HEK293 (cell line): ENCODE data around the gene FOXP1.

ENCODE experiments used
- CTCF ChIA-PET: fragments of 350-600 bp; formaldehyde crosslinking; extraction: SDS; loops from one replicate; lab custom pipeline; 2021; ENCODE audit warnings: antibody characterized with exemption; lab: Yijun Ruan, JAX
- POLR2A ChIA-PET: fragments of 300-600 bp; formaldehyde crosslinking; extraction: SDS; loops from one replicate; lab custom pipeline; 2020; ENCODE audit warnings: antibody characterized with exemption, inconsistent platforms; lab: Yijun Ruan, JAX
- H3K27ac ChIP-seq: fragments of 200-500 bp; sonication (Bioruptor generic); 2 replicates; pipeline ENCODE4 v1.5.1; 2014; ENCODE audit warnings: low read depth, low read length, control low read depth, inconsistent platforms; ENCODE audit errors: extremely low read depth
- H3K36me3 ChIP-seq, 2 experiments: fragments of 200-500 bp in 1 of 2; sonication (Bioruptor generic) in 1 of 2; 1 replicate in 1 of 2; 2 replicates in 1 of 2; pipeline ENCODE4 v1.5.1; 2014 to 2017; ENCODE audit warnings: inconsistent platforms in 2 of 2, low read length in 2 of 2; ENCODE audit not compliant: control insufficient read depth in 2 of 2, insufficient read depth in 1 of 2
- H3K4me1 ChIP-seq: fragments of 200-500 bp; sonication (Bioruptor generic); 2 replicates; pipeline ENCODE4 v1.5.1; 2014; ENCODE audit warnings: mild to moderate bottlenecking, low read length, inconsistent platforms; ENCODE audit not compliant: control insufficient read depth, insufficient read depth
- H3K4me3 ChIP-seq: 2 replicates; pipeline ENCODE4 v1.5.1; 2011; ENCODE audit warnings: low read depth, mild to moderate bottlenecking, control low read depth, low read length, moderate library complexity
- H3K9me3 ChIP-seq: fragments of 200-500 bp; sonication (Bioruptor generic); 2 replicates; pipeline ENCODE4 v1.5.1; 2014; ENCODE audit warnings: low read depth, low read length, inconsistent platforms; ENCODE audit not compliant: control insufficient read depth, insufficient read depth
- FEZF1 ChIP-seq: fragments of 450-650 bp; formaldehyde crosslinking; IDR thresholded peaks from 2 replicates; pipeline ENCODE4 v1.5.1; 2016; ENCODE audit warnings: missing biosample characterization, missing genetic modification characterization
- IKZF3 ChIP-seq: fragments of 450-650 bp; IDR thresholded peaks from 2 replicates; pipeline ENCODE4 v1.5.0; 2018; ENCODE audit warnings: missing biosample characterization, mild to moderate bottlenecking, missing genetic modification characterization, moderate library complexity
- KLF17 ChIP-seq: fragments of 450-650 bp; formaldehyde crosslinking; IDR thresholded peaks from 2 replicates; pipeline ENCODE4 v1.5.1; 2016; ENCODE audit warnings: missing biosample characterization, missing genetic modification characterization
- PRDM1 ChIP-seq: fragments of 450-650 bp; formaldehyde crosslinking; IDR thresholded peaks from 2 replicates; pipeline ENCODE4; 2016; ENCODE audit warnings: missing biosample characterization, missing genetic modification characterization
- ZBTB26 ChIP-seq: fragments of 450-650 bp; formaldehyde crosslinking; optimal IDR thresholded peaks from 2 replicates; pipeline ENCODE3; 2016; ENCODE audit warnings: missing biosample characterization, mild to moderate bottlenecking, missing genetic modification characterization
- ZBTB8A ChIP-seq: fragments of 450-650 bp; formaldehyde crosslinking; IDR thresholded peaks from 2 replicates; pipeline ENCODE4 v1.5.1; 2016; ENCODE audit warnings: missing biosample characterization, missing genetic modification characterization
- ZEB2 ChIP-seq: fragments of 450-650 bp; formaldehyde crosslinking; IDR thresholded peaks from 2 replicates; pipeline ENCODE4 v1.5.1; 2016; ENCODE audit warnings: missing biosample characterization, missing genetic modification characterization
- ZNF10 ChIP-seq: fragments of 450-650 bp; formaldehyde crosslinking; IDR thresholded peaks from 2 replicates; pipeline ENCODE4 v1.5.1; 2017; ENCODE audit warnings: missing biosample characterization, missing genetic modification characterization
- ZNF221 ChIP-seq: fragments of 450-650 bp; formaldehyde crosslinking; IDR thresholded peaks from 2 replicates; pipeline ENCODE4 v1.5.1; 2017; ENCODE audit warnings: missing biosample characterization, missing genetic modification characterization, borderline replicate concordance
- ZNF26 ChIP-seq: fragments of 450-650 bp; formaldehyde crosslinking; IDR thresholded peaks from 2 replicates; pipeline ENCODE4 v1.5.1; 2016; ENCODE audit warnings: missing biosample characterization, missing genetic modification characterization
- ZNF324 ChIP-seq: fragments of 450-650 bp; formaldehyde crosslinking; IDR thresholded peaks from 2 replicates; pipeline ENCODE4 v1.5.1; 2016; ENCODE audit warnings: missing biosample characterization, missing genetic modification characterization
- ZNF354C ChIP-seq: fragments of 450-650 bp; formaldehyde crosslinking; IDR thresholded peaks from 2 replicates; pipeline ENCODE4 v1.5.1; 2016; ENCODE audit warnings: missing biosample characterization, missing genetic modification characterization, low read depth, borderline replicate concordance
- ZNF391 ChIP-seq: fragments of 450-650 bp; formaldehyde crosslinking; IDR thresholded peaks from 2 replicates; pipeline ENCODE4 v1.5.1; 2016; ENCODE audit warnings: low read depth, missing biosample characterization, missing genetic modification characterization, borderline replicate concordance
- ZNF473 ChIP-seq: fragments of 450-650 bp; formaldehyde crosslinking; IDR thresholded peaks from 2 replicates; pipeline ENCODE4 v1.5.1; 2017; ENCODE audit warnings: missing biosample characterization, missing genetic modification characterization
- ZNF555 ChIP-seq: fragments of 450-650 bp; formaldehyde crosslinking; conservative IDR thresholded peaks from 2 replicates; pipeline ENCODE4 v1.5.1; 2017; ENCODE audit warnings: missing biosample characterization, mild to moderate bottlenecking, missing genetic modification characterization, inconsistent platforms
- ZNF629 ChIP-seq: fragments of 450-650 bp; formaldehyde crosslinking; IDR thresholded peaks from 2 replicates; pipeline ENCODE4 v1.5.1; 2017; ENCODE audit warnings: missing biosample characterization, missing genetic modification characterization
- ZNF660 ChIP-seq: fragments of 450-650 bp; IDR thresholded peaks from 2 replicates; pipeline ENCODE4 v1.5.1; 2018; ENCODE audit warnings: missing biosample characterization, mild to moderate bottlenecking, missing genetic modification characterization
- ZNF704 ChIP-seq: fragments of 450-650 bp; formaldehyde crosslinking; IDR thresholded peaks from 2 replicates; pipeline ENCODE4 v1.5.1; 2016; ENCODE audit warnings: missing biosample characterization, missing genetic modification characterization
- ZNF777 ChIP-seq: fragments of 450-650 bp; formaldehyde crosslinking; IDR thresholded peaks from 2 replicates; pipeline ENCODE4 v1.5.1; 2017; ENCODE audit warnings: missing biosample characterization, missing genetic modification characterization, borderline replicate concordance
- ZSCAN30 ChIP-seq: fragments of 450-650 bp; IDR thresholded peaks from 2 replicates; pipeline ENCODE4 v1.5.1; 2018; ENCODE audit warnings: missing biosample characterization, mild to moderate bottlenecking, missing genetic modification characterization, moderate library complexity
- TF ChIP-seq, protein P1 (sequence below): IDR thresholded peaks from 2 replicates; pipeline ENCODE4 v1.6.1; 2011; ENCODE audit warnings: mild to moderate bottlenecking, low read depth, low read length, borderline replicate concordance
- TF ChIP-seq, protein P2 (sequence below): fragments of 450-650 bp; formaldehyde crosslinking; IDR thresholded peaks from 2 replicates; pipeline ENCODE4 v1.5.1; 2016; ENCODE audit warnings: missing biosample characterization, missing genetic modification characterization
- TF ChIP-seq, protein P3 (sequence below): fragments of 450-650 bp; formaldehyde crosslinking; IDR thresholded peaks from 2 replicates; pipeline ENCODE4 v1.5.1; 2016; ENCODE audit warnings: missing biosample characterization, missing genetic modification characterization
- TF ChIP-seq, protein P4 (sequence below): fragments of 450-650 bp; formaldehyde crosslinking; IDR thresholded peaks from 2 replicates; pipeline ENCODE4 v1.5.1; 2016; ENCODE audit warnings: missing biosample characterization, missing genetic modification characterization

The FOXP1 gene

DNA sequence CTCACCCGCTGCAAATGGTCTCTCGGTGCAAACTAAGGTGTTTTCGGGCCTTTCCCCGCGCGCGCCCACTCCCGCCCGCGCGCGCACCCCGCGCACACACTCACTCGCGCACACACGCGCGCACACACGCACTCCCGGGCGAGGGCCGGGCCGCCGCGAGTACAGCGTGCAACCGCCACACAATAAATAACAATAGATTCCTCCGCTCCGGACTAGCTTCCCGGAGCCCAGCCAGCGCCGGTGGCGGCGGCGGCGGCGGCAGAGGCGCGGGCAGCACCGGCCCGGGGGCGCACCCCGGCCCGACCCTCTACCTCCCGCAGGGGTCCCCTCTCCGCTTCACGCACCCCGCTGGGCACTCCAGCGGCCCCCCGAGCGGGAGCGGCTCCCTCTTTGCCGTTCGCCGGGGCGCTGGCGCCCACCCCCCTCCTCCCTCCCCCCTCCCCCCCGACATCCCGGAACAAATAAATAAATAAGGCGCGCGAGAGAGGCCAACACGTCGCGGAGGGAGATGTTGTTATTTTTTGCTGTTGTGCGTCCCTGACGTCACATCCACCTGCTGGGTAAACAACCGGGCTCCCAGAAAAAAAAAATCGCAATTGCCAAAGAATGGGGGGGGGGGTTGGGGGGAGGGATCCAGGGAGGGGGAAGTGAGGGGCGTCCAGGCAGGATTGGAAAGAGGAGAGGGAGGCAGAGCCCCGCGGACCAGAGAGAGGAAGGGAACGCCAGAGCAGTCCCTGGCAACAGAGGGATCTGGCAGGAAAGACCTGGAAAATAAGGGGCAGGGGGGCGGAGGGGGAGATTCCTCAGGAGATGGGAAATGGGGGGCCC, at the start of gene FOXP1:
Gene FOXP1, minus strand, starts transcription at position 163 of the 828 bp plus-strand sequence. CDS start 385,347 bp downstream, outside the sequence.
- peak within 1 kb of the TSS; percentile 98 for H3K27ac ChIP-seq
- H3K9me3 ChIP-seq = no peaks in the 10 kb centered on the region
- CTCF ChIA-PET = interaction anchor here (0.6 to 1.1 kb wide), 3 partner anchors 69 to 477 kb away, joined by 3 read pairs; no protein-coding TSS in a partner anchor
- H3K4me1 ChIP-seq = peaks cover 14% of the 10 kb centered on the region
- H3K4me3 ChIP-seq = peak within 1 kb of the TSS; percentile 90
- POLR2A ChIA-PET = interaction anchor here (0.6 to 2.7 kb wide), 8 partner anchors 41 to 338 kb away, joined by 3 to 10 read pairs (median 6); no protein-coding TSS in a partner anchor
- no peaks in the 10 kb centered on the region for H3K36me3 ChIP-seq
- TF ChIP-seq ZNF26 (tag by site-specific recombination) (no peak), ZNF473 (tag by site-specific recombination) (no peak), ZNF324 (tag by site-specific recombination) (no peak), ZBTB8A (tag by site-specific recombination) (peak; percentile 46; the same call in 1 of the 2 replicates), ZNF660 (tag by site-specific recombination) (0 out of 2 replicates have a peak, but pooled peaks have one; percentile 54), ZNF391 (tag by site-specific recombination) (0 out of 2 replicates have a peak, but pooled peaks have one; percentile 8), FEZF1 (tag by site-specific recombination) (no peak), ZEB2 (tag by site-specific recombination) (0 out of 2 replicates have a peak, but pooled peaks have one; percentile 10), PRDM1 (no peak), ZNF354C (tag by site-specific recombination) (no peak), ZNF10 (tag by site-specific recombination) (no peak), KLF17 (tag by site-specific recombination) (0 out of 2 replicates have a peak, but pooled peaks have one; percentile 28), IKZF3 (tag by site-specific recombination) (peak; percentile 26; the same call in 1 of the 2 replicates), ZNF704 (tag by site-specific recombination) (no peak), ZSCAN30 (tag by site-specific recombination) (peak; percentile 56; the same call in 1 of the 2 replicates), ZNF221 (tag by site-specific recombination) (no peak), ZNF629 (tag by site-specific recombination) (no peak), ZNF777 (tag by site-specific recombination) (no peak), ZBTB26 (peak; percentile 74), ZNF555 (no peak)
- TF ChIP-seq, protein P1, sequence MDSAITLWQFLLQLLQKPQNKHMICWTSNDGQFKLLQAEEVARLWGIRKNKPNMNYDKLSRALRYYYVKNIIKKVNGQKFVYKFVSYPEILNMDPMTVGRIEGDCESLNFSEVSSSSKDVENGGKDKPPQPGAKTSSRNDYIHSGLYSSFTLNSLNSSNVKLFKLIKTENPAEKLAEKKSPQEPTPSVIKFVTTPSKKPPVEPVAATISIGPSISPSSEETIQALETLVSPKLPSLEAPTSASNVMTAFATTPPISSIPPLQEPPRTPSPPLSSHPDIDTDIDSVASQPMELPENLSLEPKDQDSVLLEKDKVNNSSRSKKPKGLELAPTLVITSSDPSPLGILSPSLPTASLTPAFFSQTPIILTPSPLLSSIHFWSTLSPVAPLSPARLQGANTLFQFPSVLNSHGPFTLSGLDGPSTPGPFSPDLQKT = no peak
- TF ChIP-seq, protein P2, sequence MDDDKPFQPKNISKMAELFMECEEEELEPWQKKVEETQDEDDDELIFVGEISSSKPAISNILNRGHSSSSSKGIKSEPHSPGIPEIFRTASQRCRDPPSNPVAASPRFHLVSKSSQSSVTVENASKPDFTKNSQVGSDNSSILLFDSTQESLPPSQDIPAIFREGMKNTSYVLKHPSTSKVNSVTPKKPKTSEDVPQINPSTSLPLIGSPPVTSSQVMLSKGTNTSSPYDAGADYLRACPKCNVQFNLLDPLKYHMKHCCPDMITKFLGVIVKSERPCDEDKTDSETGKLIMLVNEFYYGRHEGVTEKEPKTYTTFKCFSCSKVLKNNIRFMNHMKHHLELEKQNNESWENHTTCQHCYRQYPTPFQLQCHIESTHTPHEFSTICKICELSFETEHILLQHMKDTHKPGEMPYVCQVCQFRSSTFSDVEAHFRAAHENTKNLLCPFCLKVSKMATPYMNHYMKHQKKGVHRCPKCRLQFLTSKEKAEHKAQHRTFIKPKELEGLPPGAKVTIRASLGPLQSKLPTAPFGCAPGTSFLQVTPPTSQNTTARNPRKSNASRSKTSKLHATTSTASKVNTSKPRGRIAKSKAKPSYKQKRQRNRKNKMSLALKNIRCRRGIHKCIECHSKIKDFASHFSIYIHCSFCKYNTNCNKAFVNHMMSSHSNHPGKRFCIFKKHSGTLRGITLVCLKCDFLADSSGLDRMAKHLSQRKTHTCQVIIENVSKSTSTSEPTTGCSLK (tag by site-specific recombination) = no peak
- TF ChIP-seq, protein P3, sequence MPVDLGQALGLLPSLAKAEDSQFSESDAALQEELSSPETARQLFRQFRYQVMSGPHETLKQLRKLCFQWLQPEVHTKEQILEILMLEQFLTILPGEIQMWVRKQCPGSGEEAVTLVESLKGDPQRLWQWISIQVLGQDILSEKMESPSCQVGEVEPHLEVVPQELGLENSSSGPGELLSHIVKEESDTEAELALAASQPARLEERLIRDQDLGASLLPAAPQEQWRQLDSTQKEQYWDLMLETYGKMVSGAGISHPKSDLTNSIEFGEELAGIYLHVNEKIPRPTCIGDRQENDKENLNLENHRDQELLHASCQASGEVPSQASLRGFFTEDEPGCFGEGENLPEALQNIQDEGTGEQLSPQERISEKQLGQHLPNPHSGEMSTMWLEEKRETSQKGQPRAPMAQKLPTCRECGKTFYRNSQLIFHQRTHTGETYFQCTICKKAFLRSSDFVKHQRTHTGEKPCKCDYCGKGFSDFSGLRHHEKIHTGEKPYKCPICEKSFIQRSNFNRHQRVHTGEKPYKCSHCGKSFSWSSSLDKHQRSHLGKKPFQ (tag by site-specific recombination) = no peak
- TF ChIP-seq, protein P4, sequence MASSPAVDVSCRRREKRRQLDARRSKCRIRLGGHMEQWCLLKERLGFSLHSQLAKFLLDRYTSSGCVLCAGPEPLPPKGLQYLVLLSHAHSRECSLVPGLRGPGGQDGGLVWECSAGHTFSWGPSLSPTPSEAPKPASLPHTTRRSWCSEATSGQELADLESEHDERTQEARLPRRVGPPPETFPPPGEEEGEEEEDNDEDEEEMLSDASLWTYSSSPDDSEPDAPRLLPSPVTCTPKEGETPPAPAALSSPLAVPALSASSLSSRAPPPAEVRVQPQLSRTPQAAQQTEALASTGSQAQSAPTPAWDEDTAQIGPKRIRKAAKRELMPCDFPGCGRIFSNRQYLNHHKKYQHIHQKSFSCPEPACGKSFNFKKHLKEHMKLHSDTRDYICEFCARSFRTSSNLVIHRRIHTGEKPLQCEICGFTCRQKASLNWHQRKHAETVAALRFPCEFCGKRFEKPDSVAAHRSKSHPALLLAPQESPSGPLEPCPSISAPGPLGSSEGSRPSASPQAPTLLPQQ (tag by site-specific recombination) = 0 out of 2 replicates have a peak, but pooled peaks have one; percentile 33
